Sciatic nerve (tissue), 2 donors: ENCODE data around the gene ADTRP. TPM values are rescaled to one million over a fixed set of nuclear protein-coding genes. Genes with fewer than 3 reads are reported as not detected.
"Not testable (repeated sequence)": the region's sequence is repeated elsewhere in the genome, so short reads cannot be mapped to it uniquely, and the experiment has no call there.

Experiments used
- ATAC-seq: fragments of 200-7000 bp; cut with Tn5 transposase; one replicate; pipeline ENCODE4 v1.9.1; 2020; ENCODE audit warnings: mild to moderate bottlenecking, moderate library complexity
- DNase-seq: peaks from one replicate; pipeline ENCODE4 v3.0.0-alpha.2; 2020; ENCODE audit warnings: low spot score
- intact Hi-C: fragments of 100-400 bp; cut with DNase I; formaldehyde crosslinking; loops from one replicate; pipeline ENCODE4 v1.14.2; 2022
- total RNA-seq: library from RNA; stranded (reverse); fragmentation: NEBNext Ultra II Directional; extraction: Animal tissue kit (Norgen Biotek cat#: 25700); gene quantifications from one replicate; pipeline ENCODE4 v1.2.1, GENCODE V29; 2021
- donor health status: DM: no; HTN: no; CAD: no.
- donor health status: DM: no; HTN: no; CAD: no.

Gene ADTRP
- total RNA-seq, 1 donor from 2014 or later = 0.76 TPM

GRCh38 chr6:11805259-11806053 lies 26.9 kb upstream of the ADTRP start:
- intact Hi-C loops = no loop called here
- ATAC-seq = no peak
- DNase-seq = no peak

- intact Hi-C loops = no loop called here
- ATAC-seq = no peak
- DNase-seq = no peak
Observed at GRCh38 chr6:11804701-11805100, 26.1 kb upstream of the ADTRP start.

- DNase-seq (no peak), ATAC-seq (no peak)
- intact Hi-C loops = no loop called here
Observed at GRCh38 chr6:11804135-11804534, 25.5 kb upstream of the ADTRP start.

- no peak for ATAC-seq
- intact Hi-C loops = no loop called here
- no peak for DNase-seq
Observed at GRCh38 chr6:11803591-11803971, 25.0 kb upstream of the ADTRP start.

GRCh38 chr6:11802886-11803590 lies 24.4 kb upstream of the ADTRP start:
- intact Hi-C loops = no loop called here
- ATAC-seq (no peak), DNase-seq (no peak)

- intact Hi-C loops, DNase-seq, ATAC-seq: not testable (repeated sequence)
Observed at GRCh38 chr6:11800531-11800930, 21.9 kb upstream of the ADTRP start.

GRCh38 chr6:11798538-11798937 lies 19.9 kb upstream of the ADTRP start:
- intact Hi-C loops = no loop called here

GRCh38 chr6:11798096-11798495 lies 19.5 kb upstream of the ADTRP start:
- ATAC-seq = no peak
- intact Hi-C loops = no loop called here
- DNase-seq = no peak

More at GRCh38 chr6:11798538-11798937, 19.9 kb upstream of the ADTRP start:
- no peak for DNase-seq
- ATAC-seq = no peak

- DNase-seq (no peak), ATAC-seq (no peak)
- intact Hi-C loops = no loop called here
Observed at GRCh38 chr6:11796829-11797228, 18.2 kb upstream of the ADTRP start.

- ATAC-seq (peak; percentile 22), DNase-seq (no peak)
- intact Hi-C loops = no loop called here
Observed at GRCh38 chr6:11795403-11795802, 16.8 kb upstream of the ADTRP start.

- DNase-seq = no peak
- intact Hi-C loops = no loop called here
- ATAC-seq = no peak
Observed at GRCh38 chr6:11793277-11793676, 14.7 kb upstream of the ADTRP start.

GRCh38 chr6:11791354-11792107 lies 12.9 kb upstream of the ADTRP start:
- ATAC-seq (no peak), DNase-seq (no peak)
- intact Hi-C loops = no loop called here

GRCh38 chr6:11789744-11790143 lies 11.1 kb upstream of the ADTRP start:
- ATAC-seq (no peak), DNase-seq (no peak)
- intact Hi-C loops = no loop called here

- intact Hi-C loops = no loop called here
- DNase-seq (no peak), ATAC-seq (no peak)
Observed at GRCh38 chr6:11788043-11788442, 9.4 kb upstream of the ADTRP start.

- intact Hi-C loops = no loop called here
- ATAC-seq (no peak), DNase-seq (no peak)
Observed at GRCh38 chr6:11785774-11786579, 7.4 kb upstream of the ADTRP start.

GRCh38 chr6:11785415-11785773 lies 6.8 kb upstream of the ADTRP start:
- intact Hi-C loops = no loop called here
- no peak for ATAC-seq
- no peak for DNase-seq

GRCh38 chr6:11784341-11784740 lies 5.7 kb upstream of the ADTRP start:
- intact Hi-C loops = no loop called here
- DNase-seq = no peak
- no peak for ATAC-seq

GRCh38 chr6:11783524-11784064 lies 5.0 kb upstream of the ADTRP start:
- DNase-seq = no peak
- no peak for ATAC-seq
- intact Hi-C loops = no loop called here

GRCh38 chr6:11782524-11782923 lies 3.9 kb upstream of the ADTRP start:
- ATAC-seq (no peak), DNase-seq (no peak)
- intact Hi-C loops = no loop called here
